ENCODE results near the gene WDFY1.
A peak's percentile ranks its signal among the peaks of the same experiment; 100 is the strongest.

Gene WDFY1, protein sequence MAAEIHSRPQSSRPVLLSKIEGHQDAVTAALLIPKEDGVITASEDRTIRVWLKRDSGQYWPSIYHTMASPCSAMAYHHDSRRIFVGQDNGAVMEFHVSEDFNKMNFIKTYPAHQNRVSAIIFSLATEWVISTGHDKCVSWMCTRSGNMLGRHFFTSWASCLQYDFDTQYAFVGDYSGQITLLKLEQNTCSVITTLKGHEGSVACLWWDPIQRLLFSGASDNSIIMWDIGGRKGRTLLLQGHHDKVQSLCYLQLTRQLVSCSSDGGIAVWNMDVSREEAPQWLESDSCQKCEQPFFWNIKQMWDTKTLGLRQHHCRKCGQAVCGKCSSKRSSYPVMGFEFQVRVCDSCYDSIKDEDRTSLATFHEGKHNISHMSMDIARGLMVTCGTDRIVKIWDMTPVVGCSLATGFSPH

DNA sequence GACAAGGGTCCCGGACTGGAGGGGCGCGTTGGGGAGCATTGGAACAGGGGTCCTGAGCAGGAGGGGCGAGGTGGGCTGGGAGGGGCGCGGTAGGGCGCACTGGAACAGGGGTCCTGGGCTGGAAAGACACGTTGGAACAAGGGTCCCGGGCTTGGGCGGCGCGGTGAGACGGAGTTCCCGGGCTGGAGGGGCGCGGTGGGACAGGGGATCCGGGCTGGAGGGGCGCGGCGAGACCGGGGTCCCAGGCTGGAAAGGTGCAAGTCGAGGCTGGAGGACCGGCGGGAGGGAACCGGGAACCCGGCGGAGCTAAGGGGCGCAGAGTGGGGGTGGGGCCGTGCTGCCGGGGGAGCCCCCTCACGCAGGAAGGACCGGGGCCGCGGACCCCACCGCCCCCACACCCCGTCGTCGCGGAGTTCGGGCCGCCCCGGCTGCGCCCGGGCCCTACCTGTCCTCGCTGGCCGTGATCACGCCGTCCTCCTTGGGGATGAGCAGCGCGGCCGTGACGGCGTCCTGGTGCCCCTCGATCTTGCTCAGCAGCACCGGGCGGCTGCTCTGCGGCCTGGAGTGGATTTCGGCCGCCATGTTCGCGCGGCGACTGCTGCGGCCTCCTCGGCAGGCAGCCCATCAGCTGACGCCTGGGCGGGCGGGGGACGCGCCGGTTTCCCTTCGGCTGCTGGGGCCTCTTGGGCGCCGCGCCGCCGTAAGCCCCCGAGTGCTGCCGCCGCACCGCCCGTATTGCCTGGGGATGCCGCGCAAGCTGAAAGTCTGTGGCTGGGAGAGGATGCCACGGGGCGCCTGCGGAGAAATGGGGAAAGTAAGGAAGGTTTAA lies at the start of gene WDFY1:
Gene WDFY1, minus strand, starts transcription at position 633 of the 829 bp plus-strand sequence. Its CDS starts 51 bp downstream, at position 582.
- peak; percentile 58 to 71 (median 68) for DNase-seq

DNA sequence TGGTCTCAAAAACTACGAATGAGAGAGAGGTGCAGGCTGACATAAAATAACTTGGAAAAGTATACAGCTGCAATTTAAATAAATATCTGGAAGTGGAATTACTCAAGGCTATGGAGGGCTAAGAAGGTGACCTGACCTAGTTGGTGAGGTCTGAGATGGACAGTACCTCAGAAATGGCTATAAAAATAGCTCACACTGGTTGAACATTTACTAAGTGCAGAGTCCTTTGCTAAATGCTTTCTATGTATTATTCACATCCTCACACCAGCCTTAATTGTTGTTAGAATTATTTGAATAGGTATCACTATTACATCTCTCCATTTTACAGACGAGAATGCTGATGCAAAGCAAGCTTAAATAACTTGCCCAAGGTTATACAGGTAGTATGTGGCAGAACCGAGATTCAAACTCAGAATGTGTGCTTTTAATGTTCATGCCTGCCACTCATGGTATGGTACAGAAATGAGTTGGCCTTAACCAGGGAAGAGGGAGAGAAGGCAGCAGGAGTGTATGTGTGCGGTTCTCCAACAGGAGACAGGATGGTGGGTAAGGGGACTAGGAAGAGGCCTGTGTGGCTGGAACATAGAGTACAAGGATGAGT lies 49.5 kb upstream of the WDFY1 start:
- no peak for DNase-seq

DNA sequence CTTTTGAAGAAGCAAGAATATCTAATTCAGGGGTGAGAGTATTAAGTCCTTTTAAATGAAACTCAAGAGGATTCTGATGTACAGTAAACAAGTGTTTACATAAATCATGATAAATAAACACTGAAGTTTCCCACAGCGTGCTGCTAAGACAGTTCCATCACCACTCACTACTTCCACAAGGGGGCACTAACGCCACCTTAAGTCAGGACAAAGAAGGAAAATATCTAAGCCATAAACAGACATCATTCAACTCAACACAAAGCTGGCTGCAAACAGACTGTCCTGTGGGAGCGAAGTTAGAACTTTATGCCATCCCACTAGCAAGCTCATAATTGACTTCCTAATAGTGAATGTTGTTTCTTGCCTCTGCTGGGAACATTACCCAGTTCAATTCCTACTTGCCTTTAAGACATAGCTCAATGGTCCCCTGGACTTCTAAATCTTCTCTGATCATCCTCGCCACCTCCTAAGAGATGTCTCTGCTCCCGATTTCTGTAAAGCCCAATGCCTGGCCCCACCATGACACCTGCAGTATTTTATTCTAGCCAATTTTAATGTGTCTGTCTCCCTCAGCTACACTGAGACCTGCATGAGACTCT lies 48.6 kb upstream of the WDFY1 start:
- DNase-seq: peak in 3 of 4 experiments; percentile 3 to 30 (median 14)

DNA sequence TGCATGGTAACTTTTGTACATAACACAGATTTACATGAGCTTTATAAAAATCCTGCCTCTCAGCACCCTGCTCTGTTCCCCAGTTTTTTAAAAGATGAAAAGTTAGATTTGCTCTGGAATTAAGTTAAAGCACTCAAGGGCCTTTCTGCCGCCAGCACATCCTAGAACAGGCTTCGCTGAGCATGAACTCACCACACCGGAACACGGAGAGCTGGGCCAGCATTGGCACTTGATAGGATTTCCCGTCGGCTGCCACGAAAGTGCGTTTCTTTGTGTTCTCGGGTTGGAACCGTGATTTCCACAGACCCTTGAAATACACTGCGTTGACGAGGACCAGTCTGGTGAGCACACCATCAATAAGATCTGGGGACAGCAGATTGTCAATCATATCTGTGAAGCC lies 46.5 kb upstream of the WDFY1 start:
- no peak for DNase-seq

DNA sequence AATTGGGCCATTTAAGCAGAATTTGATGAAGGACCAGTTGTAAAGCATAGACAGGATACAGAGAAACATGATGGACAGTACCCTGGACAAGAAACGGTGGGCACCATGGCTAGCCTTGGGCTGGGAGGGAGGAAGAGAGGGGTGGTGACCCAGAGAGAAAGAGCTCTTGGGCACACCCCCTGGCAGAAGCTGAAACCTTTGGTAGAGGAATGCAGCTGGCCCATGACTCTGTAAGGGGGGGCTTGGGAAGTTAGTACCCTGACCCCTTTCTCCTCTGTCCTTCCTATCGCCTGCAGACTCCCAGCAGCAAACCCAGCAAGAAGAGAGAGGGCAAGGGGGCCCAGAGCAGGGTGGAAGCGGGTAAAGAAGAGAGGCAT lies 44.7 kb upstream of the WDFY1 start:
- no peak for DNase-seq

DNA sequence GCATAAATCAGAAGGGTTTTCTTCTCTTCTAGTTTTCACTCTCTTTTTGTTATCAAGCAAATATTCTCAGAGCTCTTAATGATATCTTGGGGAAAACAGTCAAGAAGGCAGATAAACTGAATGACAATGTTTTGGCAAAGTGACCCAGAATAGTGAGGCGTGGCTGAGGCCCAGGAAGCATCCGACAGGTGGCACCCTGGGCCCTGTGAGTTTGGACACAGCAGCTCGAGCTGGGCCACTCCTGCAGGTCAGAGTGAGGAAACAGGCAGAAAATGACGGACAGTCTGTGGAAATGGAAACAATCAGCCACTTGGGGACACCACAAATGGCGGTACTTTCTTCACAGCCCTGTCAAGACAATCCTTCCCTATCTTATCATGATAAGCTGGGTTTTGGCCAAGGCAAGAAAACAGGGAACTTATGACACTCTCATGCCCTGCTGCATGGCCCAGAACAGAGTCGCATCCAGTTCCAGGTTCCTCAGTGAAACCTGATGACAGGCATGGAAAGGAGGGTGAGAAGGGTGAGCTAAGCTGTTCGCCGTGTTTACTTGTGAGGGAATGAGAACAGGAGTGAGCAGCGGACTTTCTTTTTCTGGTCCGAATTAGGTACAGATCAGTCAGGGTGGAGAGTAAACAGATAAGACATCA lies 44.2 kb upstream of the WDFY1 start:
- DNase-seq: no peak

DNA sequence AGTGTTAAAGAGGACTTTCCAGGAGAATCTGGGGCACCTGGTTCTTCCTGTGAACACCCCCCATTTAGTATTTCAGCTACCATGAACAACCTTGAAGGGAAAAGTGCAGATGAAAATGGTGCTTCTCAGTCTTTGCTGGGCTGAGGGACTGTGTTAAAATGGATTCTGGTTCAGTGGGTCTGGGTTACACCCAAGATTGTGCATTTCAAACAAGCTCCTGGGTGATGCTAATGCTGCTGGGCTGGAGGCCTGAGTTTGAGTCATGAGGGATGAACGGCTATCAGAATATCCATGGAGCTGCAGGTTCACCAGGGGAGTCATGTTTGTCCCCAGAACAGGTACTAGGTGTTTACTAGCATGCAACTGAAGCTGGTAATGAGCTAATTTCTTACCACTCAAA lies 36.1 kb upstream of the WDFY1 start:
- no peak for DNase-seq

DNA sequence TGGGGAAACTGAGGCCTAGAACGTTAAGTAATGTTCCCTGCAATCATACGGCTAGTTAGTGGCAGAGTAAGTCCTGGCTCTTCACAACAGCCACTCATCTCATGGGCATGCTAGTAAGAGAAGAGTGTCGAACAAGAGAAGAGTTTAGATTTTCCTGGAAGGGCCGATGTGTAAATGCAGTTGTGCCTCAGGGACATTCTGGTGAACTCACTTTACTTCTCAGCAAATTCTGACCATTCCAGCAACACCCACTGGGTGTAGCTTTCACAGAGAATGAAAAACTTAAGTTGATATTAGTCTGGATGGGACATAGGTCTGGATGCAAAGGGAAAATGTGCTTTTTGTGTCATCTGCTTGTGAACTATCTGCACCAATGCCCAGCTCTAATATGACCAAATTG lies 35.7 kb upstream of the WDFY1 start:
- DNase-seq: no peak

DNA sequence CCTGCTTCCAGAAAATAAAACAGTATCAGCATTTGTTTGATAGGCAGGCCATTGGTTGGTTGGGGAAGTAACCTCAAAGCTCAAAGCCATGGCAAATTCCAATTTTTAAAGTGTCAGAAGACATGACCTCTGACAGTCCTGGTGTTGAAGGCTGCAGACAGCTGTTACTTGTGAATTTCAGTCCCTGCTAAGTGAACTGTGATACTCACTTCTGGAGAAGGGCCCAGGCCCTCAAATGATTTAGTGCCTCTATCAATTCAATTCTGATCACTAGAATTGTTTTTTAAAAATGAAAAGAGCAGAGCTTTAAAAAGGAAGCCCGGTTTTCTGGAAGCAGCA lies 35.2 kb upstream of the WDFY1 start:
- no peak for DNase-seq

DNA sequence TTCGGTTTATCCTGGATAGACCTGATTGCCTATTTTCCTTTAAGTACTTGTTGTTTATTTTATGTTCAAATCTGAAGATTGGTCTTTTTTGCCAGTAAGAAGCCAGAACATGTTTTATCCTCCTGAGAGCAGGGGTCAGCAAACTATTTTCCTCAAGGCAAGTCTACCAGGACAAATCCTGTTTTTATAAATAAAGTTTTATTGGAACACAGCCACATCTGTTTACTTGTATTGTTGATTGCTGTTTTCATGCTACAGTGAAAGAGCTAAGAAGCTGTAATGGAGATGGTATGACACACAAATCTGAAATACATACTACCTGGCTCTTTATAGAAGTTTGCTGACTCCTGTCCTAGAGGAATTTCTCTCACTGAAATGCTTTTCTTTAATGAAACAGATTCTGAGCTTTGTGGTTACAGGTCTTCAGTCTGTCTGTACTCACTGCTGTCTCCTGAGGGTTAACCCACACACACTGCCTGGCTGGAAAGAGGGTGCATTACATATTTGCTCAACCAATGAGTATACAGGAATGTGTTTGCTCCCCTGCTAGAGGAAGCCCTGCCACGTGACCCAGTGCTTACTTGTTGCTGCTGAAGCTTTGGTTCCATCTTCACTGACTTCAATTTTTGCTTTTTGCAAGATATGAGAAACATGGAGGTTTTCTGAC lies 34.7 kb upstream of the WDFY1 start:
- DNase-seq: no peak

DNA sequence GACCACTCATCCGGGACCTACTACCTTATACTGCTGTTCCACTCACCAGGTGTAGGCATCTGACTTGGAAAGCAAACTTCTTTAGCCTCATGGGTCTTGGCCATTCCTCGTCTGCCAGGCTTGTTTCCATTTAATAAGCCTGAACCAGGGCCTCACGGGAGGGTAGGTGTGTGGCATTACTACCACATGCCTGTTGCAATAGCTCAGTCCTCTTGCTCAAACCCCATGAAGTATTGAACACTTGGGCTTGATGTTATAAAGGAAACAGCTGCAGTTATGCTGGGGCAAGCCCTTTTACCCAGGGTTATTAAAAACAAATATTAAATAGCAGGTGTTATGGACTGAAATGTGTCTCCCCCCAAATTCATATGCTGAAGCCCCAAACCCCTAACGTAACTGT lies 33.3 kb upstream of the WDFY1 start:
- no peak for DNase-seq

DNA sequence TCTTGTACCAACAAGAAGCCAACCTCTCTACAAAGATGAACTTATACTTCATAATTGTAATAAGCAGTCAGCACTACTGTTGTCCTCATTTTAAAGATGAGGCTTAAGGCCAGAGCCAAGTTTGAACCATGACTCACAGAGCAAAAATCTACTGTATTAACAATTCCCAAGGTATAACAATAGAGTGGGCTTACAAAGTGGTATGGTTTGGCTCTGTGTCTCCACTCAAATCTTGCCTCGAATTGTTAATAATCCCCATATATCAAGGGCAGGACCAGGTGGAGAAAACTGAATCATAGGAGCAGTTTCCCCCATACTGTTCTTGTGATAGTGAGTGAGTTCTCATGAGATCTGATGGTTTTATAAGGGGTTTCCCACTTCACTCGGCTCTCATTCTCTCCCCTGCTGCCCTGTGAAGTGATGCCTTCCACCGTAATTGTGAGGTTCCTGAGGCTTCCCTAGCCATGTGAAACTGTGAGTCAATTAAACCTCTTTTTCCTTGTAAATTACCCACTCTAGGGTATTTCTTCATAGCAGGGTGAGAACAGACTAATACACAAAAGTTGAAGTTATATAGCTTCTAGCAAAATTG lies 31.6 kb upstream of the WDFY1 start:
- DNase-seq: no peak

DNA sequence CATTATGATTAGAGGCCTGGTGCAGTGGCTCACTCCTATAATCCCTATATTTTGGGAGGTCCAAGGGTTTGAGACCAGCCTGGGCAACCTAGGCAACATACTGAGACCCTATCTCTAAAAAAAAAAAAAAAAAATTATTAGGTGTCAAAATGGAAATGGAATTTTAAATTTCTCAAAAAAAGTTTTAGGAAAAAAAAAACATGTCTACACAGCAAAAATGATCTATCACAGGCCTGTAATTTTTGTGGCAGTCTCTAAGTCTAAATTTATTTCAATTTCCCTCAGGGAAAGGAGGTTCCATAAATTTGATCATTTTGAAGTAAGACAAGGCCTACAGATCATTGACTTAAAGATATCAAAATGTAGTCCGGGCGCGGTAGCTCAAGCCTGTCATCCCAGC lies 28.5 kb upstream of the WDFY1 start:
- no peak for DNase-seq

DNA sequence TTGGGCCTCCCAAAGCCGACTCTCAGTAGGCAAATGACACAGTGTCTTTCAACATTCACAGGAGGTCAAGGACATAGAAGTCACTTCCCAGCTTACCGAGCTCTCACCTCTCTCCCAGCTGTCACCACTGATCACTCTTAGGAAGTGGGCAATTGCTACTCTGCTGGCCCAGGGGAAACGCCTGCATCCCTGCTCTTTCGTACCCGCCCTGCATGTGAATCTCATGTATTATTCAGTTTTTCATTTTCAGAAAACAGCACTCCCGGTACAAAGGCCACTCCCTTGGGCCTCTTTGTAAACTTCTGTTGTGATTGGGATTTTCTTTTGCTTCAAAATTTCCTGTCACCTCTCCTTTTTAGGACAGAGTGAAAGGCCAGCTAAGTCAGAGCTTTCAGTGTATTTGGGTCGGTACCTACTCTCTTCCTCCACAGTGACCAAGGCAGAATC lies 27.5 kb upstream of the WDFY1 start:
- DNase-seq: no peak

DNA sequence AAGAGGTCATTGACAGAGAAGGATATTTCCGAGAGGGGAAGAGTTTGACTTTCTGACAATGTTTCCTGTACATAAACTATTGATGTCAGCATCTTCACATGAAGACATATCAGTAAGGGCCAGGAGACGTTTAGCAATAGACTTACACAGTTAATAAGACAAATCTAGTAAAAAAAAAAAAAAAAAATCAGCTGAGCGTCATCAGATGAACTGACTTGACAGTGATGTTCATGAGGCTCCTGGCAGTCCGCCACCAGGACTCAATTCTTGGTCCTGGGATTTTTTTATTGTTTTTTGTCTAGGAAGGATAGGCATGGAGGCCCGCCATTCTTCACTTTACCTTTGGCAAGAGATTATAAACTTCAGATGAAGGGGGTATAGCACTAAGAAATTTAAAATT lies 26.6 kb upstream of the WDFY1 start:
- DNase-seq: no peak

DNA sequence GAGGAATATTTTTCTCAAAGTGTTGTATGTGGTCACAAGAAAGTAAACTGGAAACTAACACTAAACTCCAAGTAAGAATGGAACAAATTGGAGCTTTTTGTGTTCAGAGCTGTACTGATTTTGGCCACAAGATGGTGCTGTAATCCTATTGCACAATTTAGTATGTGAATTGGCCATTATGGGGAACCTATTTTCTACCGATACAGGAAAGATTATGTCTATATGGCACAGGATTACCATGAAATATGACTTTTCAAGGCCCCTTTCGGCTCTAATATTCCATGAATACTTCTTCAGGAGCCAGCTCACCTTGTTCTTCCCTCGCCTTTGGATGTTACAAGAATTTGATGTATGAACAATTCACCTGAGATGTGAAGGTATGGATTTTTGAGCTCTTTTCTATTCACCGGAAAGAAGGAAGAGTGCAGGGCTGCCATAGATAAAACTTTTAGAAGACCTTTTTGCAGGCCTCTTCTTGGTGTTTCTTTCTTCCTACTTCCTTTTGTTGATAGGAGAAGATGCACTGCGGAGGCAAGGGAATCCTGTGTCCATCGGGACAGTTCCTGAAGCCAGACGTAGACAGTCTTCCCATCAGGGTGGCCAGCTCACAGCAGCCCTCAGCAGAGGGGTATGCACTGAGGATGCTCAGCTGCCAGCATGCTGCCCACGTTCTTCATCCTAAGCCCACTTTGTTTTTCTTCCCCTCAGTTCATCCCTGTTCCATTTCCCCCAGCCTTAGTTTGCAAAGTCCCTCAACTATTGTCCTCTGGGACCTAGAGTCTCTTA lies 25.4 kb upstream of the WDFY1 start:
- peak; percentile 12 to 32 (median 24) for DNase-seq

DNA sequence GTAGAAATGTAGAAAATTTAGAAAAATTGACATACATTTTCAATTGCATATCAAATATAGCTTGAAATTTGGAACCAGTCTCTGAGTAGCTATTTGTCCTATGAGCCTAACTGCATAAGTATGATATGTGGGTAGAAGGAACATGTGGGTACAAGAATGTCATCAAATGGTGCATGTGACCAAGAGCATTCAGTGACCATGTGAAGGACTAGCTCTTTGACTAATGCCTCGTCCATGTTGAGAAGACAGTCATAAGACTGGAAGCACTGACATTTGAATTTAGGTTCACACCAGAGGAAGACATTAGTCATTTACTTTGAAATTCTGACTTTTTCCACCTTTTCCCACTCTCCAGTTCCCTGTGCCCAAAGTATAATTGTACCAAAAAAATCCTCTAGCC lies 24.7 kb upstream of the WDFY1 start:
- no peak for DNase-seq

DNA sequence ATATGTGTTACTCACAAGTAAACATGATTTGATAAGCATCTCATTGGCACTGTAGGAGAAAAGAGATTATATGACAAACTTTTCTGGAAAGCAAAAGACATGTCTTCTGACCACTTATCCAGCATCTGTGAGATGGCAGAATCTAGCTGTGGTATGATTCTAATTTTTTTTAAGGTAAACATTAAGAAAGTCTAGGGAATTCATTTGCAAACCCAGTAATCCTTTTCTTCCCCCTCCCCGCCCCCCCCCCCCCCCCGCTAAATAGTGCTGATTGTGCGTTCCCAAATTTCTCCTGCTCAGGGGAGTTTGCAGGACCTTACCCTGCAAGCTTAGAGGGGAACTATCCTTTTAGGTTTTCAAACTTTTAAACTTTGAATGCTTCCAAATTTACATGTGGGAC lies 24.2 kb upstream of the WDFY1 start:
- no peak for DNase-seq

DNA sequence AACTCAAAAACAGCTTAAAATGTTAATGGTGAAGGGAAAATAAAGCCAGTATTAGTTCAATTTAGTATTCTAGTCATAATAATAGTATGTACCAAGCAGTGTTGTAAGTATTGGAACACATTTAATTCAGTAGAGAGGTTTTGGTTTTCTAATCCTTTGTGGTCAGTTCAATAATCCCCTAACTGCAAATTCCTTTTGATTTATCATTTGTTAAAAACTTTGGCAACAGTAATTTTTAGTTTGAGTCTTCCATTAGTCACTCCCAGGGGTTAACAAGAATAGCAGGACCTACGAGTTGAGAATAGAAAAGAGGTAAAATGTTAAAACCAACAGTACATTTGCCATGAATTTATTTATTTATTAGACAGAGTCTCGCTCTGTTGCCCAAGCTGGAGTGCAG lies 22.8 kb upstream of the WDFY1 start:
- DNase-seq: no peak

DNA sequence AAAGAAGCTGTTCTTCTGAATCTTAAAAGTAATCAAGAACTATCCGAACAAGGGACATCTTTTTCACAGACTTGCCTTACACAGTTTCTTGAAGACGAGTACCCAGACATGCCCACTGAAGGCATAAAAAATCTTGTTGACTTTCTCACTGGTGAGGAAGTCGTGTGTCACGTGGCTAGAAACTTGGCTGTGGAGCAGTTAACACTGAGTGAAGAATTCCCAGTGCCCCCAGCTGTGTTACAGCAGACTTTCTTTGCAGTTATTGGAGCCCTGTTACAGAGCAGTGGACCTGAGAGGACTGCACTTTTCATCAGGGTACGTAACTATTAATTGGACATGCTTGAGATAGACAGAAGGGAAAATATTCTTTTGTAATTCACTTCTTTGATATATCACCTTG lies 14.6 kb upstream of the WDFY1 start:
- DNase-seq: no peak
